NCI-H1436 (cell line): ENCODE results near the gene GMPPB.
"Not testable (repeated sequence)": the region's sequence is repeated elsewhere in the genome, so short reads cannot be mapped to it uniquely, and the experiment has no call there.

Experiments used
- DNase-seq: peaks from one replicate; lab custom pipeline; 2025; lab: John Stamatoyannopoulos, UW

Gene GMPPB

DNA sequence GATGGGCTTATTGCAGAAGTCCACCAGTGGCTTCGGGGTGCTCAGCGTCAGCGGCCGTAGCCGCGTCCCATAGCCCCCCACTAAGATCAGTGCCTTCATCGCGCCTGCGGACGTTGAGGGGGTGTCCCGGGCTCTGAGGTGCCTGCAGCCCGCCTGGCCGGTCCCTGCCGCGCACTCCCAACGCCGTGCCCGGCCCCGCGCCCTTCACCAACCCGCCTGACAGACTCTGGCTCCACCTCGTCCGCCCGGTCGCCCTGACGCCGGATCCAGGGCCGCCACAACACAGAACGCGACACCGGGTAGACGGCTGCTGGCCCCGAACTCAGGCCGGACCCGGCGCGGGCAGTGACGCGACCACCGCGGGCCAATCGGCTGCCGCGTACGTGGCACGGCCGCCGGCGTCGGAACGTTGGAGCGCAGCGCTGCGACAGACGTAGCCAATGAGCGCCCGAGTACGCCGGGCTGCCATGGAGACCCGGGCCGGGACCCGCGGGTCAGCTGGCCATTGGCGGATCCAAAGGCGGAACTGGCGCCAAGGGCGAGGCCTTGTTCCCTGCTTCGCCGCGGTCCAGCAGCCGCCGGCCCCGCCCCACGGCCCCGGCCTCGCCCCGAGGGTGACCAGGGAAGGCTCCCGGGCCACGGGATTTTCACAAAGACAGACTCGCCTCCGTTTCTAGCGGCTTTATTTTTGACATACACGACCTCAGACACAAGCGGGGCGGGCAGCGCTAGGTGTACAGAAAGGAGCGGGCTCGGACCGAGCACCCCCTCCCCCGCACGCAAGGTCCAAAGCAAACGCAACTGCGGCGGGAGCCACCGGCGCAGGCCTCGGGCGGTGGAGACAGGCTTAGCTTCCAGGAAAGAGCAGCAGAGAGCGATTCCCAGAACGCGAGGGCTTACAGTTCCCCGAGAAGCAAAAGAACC is at the start of gene GMPPB:
GMPPB (minus strand) TSS at position 324 of the 924 bp plus-strand sequence; CDS start at position 99, 225 bp downstream.
- DNase-seq: peak; percentile 88

DNA sequence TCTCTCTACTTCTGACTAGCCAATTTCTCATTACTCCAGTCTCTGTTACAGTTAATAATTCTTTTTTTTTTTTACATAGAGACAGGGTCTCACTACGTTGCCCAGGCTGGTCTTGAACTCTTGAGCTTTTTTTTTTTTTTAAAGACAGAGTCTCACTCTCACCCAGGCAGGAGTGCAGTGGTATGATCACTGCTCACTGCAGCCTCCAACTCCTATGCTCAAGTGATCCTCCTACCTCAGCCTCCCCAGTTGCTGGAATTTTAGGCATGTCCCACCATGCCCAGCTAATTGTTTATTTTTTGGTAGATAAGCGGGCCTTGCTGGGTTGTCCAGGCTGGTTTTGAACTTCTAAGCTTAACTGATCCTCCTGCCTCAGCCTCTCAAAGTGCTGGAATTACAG is 49.0 kb upstream of the GMPPB start:
- no peak for DNase-seq

GRCh38 chr3:49771340-49771938 is 47.7 kb upstream of the GMPPB start:
- DNase-seq: no peak

DNA sequence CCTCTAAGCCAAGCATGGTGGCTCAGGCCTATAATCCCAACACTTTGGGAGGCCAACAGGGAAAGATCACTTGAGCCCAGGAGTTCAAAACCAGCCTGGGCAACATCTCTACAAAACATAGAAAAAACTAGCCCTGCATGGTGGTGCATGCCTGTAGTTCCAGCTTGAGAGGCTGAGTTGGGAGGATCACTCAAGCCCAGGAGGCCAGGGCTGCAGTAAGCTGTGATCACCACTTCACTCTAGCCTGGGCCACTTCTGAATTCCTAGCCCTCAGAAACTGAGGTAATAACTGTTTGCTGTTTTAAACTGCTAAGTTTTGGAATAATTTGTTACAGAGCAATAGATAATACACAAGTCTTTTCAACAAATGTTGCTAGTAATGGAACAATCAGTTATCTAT is 46.2 kb upstream of the GMPPB start:
- no peak for DNase-seq

GRCh38 chr3:49769286-49769915 is 45.6 kb upstream of the GMPPB start:
- DNase-seq: no peak

- no peak for DNase-seq
Observed at GRCh38 chr3:49763981-49764380, 40.2 kb upstream of the GMPPB start.

- no peak for DNase-seq
Observed at GRCh38 chr3:49761661-49762060, 37.9 kb upstream of the GMPPB start.

DNA sequence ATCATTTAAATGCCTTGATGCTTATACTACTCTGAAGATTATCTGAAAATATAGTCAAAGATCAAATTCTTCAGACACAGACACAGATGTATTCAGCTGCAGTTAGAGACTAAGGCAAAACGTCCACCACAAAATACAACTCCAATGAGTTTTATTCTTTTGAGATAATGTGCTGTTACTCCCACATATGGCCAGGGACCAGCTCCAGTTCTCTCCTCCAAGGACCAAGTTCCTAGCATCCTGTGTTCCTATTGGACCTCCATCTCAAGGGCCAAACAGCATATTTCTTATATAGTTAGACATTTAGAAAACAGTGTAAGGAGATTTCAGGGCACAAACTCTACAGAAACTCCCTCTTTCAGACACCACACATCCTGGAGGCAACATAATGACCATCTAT is 35.5 kb upstream of the GMPPB start:
- no peak for DNase-seq

DNA sequence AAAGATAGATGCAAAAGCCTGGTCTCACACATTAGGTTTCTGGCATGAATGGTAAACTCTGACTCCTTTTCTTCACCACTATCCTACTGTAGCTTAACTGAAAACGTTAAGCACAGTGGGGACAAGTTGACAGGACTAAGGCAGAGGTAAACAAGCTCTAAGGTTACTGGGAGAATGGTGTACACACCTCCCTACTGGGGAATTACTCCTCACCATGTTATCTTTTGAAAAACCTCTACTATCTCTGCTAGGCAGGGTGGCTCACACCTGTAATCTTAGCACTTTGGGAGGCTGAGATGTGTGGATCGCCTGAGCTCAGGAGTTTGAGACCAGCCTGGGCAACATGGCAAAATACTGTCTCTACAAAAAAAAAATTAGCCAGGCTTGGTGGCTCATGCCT is 33.4 kb upstream of the GMPPB start:
- DNase-seq: no peak

DNA sequence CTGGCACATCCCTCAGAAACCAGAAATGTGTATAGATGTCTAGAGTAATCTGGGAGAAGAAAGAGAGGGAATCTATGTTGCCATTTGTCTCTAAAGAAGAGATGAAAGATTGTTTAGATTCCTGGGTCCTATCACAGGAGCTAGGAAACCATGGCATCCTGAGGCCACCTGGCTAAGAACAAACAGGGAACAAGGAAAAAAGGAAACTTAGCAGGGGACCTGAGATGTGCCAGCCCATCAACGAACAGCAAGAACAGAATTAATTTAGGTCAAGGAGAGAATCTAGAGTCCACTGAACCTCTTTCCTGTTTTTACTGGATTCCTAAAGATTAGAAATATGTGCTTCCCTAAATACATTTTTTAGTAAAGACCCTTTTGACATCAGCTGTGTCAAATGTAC is 32.3 kb upstream of the GMPPB start:
- no peak for DNase-seq

- no peak for DNase-seq
Observed at GRCh38 chr3:49754536-49754935, 30.8 kb upstream of the GMPPB start.

GRCh38 chr3:49751501-49751900 is 27.8 kb upstream of the GMPPB start:
- DNase-seq: no peak

DNA sequence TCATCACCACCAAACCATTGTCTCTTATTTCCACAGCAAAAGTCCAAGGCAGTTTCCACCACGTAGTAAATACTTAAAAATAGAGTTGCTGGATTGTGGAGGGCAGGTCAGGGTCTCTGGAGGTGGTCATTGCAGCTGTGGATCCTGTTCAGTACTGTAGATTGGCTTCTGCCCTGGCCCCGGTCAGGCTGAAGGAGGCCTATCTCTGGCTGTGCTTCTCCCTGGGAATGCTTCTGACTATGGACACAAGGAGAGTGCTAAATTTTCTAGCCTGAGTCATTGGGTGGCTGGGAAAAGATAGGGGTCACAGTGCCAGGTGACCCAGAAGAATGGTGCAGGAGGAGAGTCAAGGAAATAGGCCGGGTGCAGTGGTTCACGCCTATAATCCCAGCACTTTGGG is 26.3 kb upstream of the GMPPB start:
- DNase-seq: no peak

GRCh38 chr3:49748874-49749273 is 25.1 kb upstream of the GMPPB start:
- DNase-seq: not testable (repeated sequence)

DNA sequence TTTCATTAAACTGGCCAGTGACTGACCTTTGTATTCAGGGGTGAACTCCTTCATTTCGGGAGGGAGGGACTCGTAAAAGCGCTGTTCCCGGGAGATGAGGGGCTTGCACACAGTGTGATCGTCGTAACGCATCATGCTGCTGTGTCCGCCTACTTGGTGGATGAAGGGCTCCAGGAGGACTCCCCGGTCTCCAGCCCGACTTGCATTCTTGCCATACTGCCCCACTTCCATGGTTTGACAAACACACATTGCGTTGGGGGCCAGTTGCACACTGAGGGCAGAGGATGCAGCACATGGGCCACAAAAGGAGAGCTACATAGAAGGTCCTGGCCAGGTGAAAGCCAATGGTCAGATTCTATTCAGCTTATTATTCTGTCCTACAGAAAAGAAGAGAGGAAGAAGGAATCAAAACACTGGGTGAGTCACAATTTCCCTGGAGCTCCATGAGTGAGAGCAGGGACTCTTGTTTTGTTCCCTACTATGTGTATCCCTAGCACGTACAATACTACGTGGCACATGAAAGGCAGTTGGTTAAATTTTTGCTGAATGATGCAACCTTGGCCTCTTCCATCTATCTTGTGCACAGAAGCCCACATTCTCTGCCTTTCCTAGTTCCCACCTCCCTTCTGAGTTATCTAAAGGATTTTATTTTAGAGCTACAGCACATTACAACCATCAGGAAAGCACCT is 24.2 kb upstream of the GMPPB start:
- DNase-seq: no peak

DNA sequence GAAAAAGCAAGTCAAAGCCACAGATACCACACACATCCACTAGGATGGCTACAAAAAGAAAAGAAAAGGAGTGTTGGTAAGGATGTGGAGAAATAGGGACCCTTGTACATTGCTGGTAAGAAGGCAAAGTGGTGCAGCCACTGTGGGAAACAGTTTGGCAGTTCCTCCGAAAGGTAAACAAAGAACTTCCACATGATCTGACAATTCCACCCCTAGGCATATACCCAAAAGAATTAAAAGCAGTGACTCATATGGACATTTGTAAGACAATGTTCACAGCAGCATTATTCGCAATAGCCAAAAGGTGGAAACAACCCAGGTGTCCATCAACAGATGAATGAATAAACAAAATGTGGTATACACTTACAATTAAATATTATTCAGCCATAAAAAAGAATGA is 22.2 kb upstream of the GMPPB start:
- no peak for DNase-seq

GRCh38 chr3:49740427-49740826 is 16.7 kb upstream of the GMPPB start:
- no peak for DNase-seq

DNA sequence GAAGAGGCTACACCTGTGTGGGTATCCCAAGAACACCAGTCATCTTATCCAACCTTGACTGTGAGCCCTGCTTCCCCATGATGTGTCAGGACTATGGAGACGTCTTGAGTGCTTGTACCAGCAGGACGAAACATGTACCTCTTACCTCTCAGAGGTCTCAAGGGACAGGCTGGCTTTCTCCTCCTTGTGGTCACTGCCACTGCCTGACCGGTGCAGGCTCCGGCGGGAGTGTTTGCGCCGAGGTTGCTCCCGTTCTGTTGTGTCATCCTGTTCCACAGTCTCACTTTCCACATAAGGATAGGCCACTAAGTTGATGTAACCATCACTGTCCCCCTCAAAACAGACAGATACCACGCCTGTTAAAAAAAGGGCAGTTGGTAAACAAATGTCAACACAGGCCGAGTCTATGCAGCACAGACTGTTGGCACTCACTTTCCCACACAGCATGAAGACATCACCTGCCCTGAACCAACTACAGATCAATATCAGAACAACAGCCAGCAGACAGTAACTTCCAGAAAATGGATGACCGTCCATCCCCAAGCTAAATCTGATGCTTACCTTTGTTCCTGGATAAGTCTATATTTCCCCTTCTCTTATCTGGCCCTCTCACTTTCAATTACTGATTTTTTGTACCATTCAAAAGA is 14.4 kb upstream of the GMPPB start:
- DNase-seq: no peak

- no peak for DNase-seq
Observed at GRCh38 chr3:49734752-49735151, 11.0 kb upstream of the GMPPB start.

DNA sequence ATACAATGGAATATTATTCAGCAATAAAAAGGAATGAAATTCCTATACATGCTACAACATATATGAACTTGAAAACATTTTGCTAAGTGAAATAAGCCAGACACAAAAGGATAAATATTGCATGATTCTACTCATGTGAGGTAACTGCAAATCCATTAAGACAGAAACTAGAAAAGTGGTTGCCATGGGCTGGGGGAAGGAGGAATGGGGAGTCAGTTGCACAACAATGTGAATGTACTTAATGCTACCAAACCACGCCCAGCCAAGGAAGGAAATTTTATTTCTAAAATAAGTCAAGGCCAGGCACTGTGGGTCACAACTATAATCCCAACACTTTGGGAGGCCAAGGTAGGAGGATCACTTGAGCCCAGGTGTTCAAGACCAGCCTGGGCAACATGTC is 9.8 kb upstream of the GMPPB start:
- no peak for DNase-seq

- no peak for DNase-seq
Observed at GRCh38 chr3:49732597-49732996, 8.8 kb upstream of the GMPPB start.
